GM12878 (cell line): ENCODE results near the gene ALPK1. TPM values are rescaled to one million over a fixed set of nuclear protein-coding genes. Genes with fewer than 3 reads are reported as not detected.

Source experiments
- ATAC-seq: fragments of 200-7000 bp; cut with Tn5 transposase; 3 replicates; pipeline ENCODE4 v1.9.1; 2020; ENCODE audit warnings: mild to moderate bottlenecking, moderate library complexity
- BruUV-seq: library from RNA; stranded (reverse); fragments of 400-500 nt; replicated peaks from 2 replicates; lab custom pipeline; 2021; lab: Mats Ljungman, UMichigan
- CTCF ChIA-PET: fragments of 300-600 bp; sonication (Branson Sonifier 250); formaldehyde crosslinking; extraction: SDS; loops from one replicate; lab custom pipeline; 2021; ENCODE audit warnings: inconsistent platforms; lab: Yijun Ruan, JAX
- POLR2A ChIA-PET: fragments of 350-600 bp; formaldehyde crosslinking; extraction: SDS; loops from one replicate; lab custom pipeline; 2021; ENCODE audit warnings: inconsistent platforms; lab: Charles Lee
- RAD21 ChIA-PET: fragments of 300-600 bp; sonication (Branson Sonifier 250); formaldehyde crosslinking; loops from one replicate; lab custom pipeline; 2023; ENCODE audit warnings: antibody characterized with exemption; ENCODE audit not compliant: unreplicated experiment; lab: Charles Lee
- SMC1A ChIA-PET: fragments of 300-600 bp; sonication (Branson Sonifier 250); formaldehyde crosslinking; loops from one replicate; lab custom pipeline; 2023; ENCODE audit not compliant: unreplicated experiment, uncharacterized antibody; lab: Charles Lee
- DNase-seq: peaks from one replicate; pipeline ENCODE4 v3.0.0-alpha.2; 2011; ENCODE audit warnings: low read depth, low spot score
- FAIRE-seq: peaks from 3 replicates; lab custom pipeline; 2011; peaks lifted over from hg19 to GRCh38; lab: Jason Lieb, UNC
- H2AFZ ChIP-seq: 2 replicates; pipeline ENCODE4 v1.6.0; 2011; ENCODE audit warnings: low read depth, low read length, control low read depth; ENCODE audit not compliant: control insufficient read depth
- H3K27ac ChIP-seq: 2 replicates; pipeline ENCODE4 v1.5.1; 2011; ENCODE audit warnings: control low read depth; ENCODE audit not compliant: control insufficient read depth, insufficient read depth
- H3K27me3 ChIP-seq, 2 experiments: replicated peaks in 1 of 2; 2 replicates each; pipeline versions ENCODE4 v1.6.0 to v1.6.1; 2011; ENCODE audit warnings: low read length in 1 of 2; ENCODE audit not compliant: control insufficient read depth in 2 of 2, insufficient read depth in 2 of 2
- H3K36me3 ChIP-seq, 2 experiments: 2 replicates each; pipeline ENCODE4 v1.5.1; 2011; ENCODE audit warnings: low read length in 1 of 2; ENCODE audit not compliant: control insufficient read depth in 2 of 2, insufficient read depth in 2 of 2
- H3K4me1 ChIP-seq: 2 replicates; pipeline ENCODE4 v1.6.1; 2011; ENCODE audit warnings: mild to moderate bottlenecking, low read length, moderate library complexity, mixed read lengths; ENCODE audit not compliant: control insufficient read depth, insufficient read depth
- H3K4me2 ChIP-seq: 2 replicates; pipeline ENCODE4 v1.6.0; 2011; ENCODE audit warnings: control low read depth; ENCODE audit not compliant: control insufficient read depth, insufficient read depth
- H3K4me3 ChIP-seq: fragments of 200-600 bp; sonication (generic); 2 replicates; pipeline ENCODE4 v1.5.1; 2016
- H3K79me2 ChIP-seq: 2 replicates; pipeline ENCODE4 v1.6.0; 2011; ENCODE audit warnings: low read length; ENCODE audit not compliant: control insufficient read depth, insufficient read depth
- H3K9ac ChIP-seq: 2 replicates; pipeline ENCODE4 v1.8.0; 2011; ENCODE audit warnings: low read length, control low read depth, mixed read lengths; ENCODE audit not compliant: control insufficient read depth, insufficient read depth
- H3K9me3 ChIP-seq: replicated peaks from 3 replicates; pipeline ENCODE4 v1.5.1; 2011; ENCODE audit warnings: mild to moderate bottlenecking, low read length; ENCODE audit not compliant: control insufficient read depth, insufficient read depth
- H4K20me1 ChIP-seq: 2 replicates; pipeline ENCODE4 v1.6.0; 2011; ENCODE audit not compliant: control insufficient read depth, insufficient read depth
- BHLHE40 ChIP-seq, 2 experiments: fragments of 450-650 bp in 1 of 2; IDR thresholded peaks; 2 replicates each; pipeline ENCODE4 v1.6.1; 2011 to 2017; ENCODE audit warnings: low read depth in 2 of 2, borderline replicate concordance in 1 of 2, improper control_type of control experiment in 1 of 2, low read length in 1 of 2, mild to moderate bottlenecking in 1 of 2
- FOS ChIP-seq: IDR thresholded peaks from 3 replicates; pipeline ENCODE4 v1.6.1; 2011; ENCODE audit warnings: borderline replicate concordance; ENCODE audit not compliant: insufficient read length; ENCODE audit errors: extremely low read depth
- FOXK2 ChIP-seq: fragments of 450-650 bp; IDR thresholded peaks from 2 replicates; pipeline ENCODE4 v1.6.1; 2017; ENCODE audit warnings: mild to moderate bottlenecking, moderate library complexity
- HDGF ChIP-seq: fragments of 450-650 bp; IDR thresholded peaks from 2 replicates; pipeline ENCODE4 v1.6.1; 2016; ENCODE audit warnings: antibody characterized with exemption
- IRF4 ChIP-seq: IDR thresholded peaks from 2 replicates; pipeline ENCODE4 v1.6.1; 2011; ENCODE audit warnings: low read depth, low read length
- LARP7 ChIP-seq: fragments of 450-650 bp; IDR thresholded peaks from 2 replicates; pipeline ENCODE4 v1.6.1; 2017; ENCODE audit warnings: mild to moderate bottlenecking
- PAX8 ChIP-seq: fragments of 450-650 bp; IDR thresholded peaks from 2 replicates; pipeline ENCODE4 v1.6.1; 2017; ENCODE audit warnings: mild to moderate bottlenecking, moderate library complexity
- RELA ChIP-seq: fragments of 450-650 bp; IDR thresholded peaks from 2 replicates; pipeline ENCODE4 v1.8.0; 2014; ENCODE audit warnings: borderline replicate concordance; ENCODE audit not compliant: partially characterized antibody
- SMARCA5 ChIP-seq: fragments of 450-650 bp; IDR thresholded peaks from 2 replicates; pipeline ENCODE4 v1.6.1; 2017; ENCODE audit warnings: mild to moderate bottlenecking
- TAF1 ChIP-seq: IDR thresholded peaks from 2 replicates; pipeline ENCODE4 v1.6.1; 2011; ENCODE audit warnings: mild to moderate bottlenecking, low read depth, low read length, borderline replicate concordance
- TARDBP ChIP-seq: IDR thresholded peaks from 2 replicates; pipeline ENCODE4 v1.6.1; 2016; ENCODE audit warnings: borderline replicate concordance
- ZNF217 ChIP-seq: fragments of 450-650 bp; IDR thresholded peaks from 2 replicates; pipeline ENCODE4 v1.6.1; 2017; ENCODE audit warnings: antibody characterized with exemption, mild to moderate bottlenecking
- WGBS: methylation state at CpG from one replicate; pipeline ENCODE4 v1.1.6; 2016; ENCODE audit warnings: low lambda C conversion rate; ENCODE audit not compliant: insufficient replicate concordance, insufficient coverage; ENCODE audit errors: missing lambda C conversion rate; 5-methylcytosine and 5-hydroxymethylcytosine counted together
- in situ Hi-C: fragments of 300-500 bp; cut with MboI; formaldehyde crosslinking; loops from 9 replicates; pipeline ENCODE4 v1.14.3; 2018; ENCODE audit warnings: mixed read lengths
- intact Hi-C: fragments of 100-400 bp; cut with micrococcal nuclease; formaldehyde crosslinking; loops from one replicate; pipeline ENCODE4 v1.14.2; 2022; ENCODE audit not compliant: unreplicated experiment
- polyA plus RNA-seq, 11 experiments: library from polyadenylated mRNA; depleted of rRNA in 4 of 11; unstranded in 6 of 11; stranded (reverse) in 5 of 11; fragments of >200 nt; fragmentation: Nextera tagmentation in 4 of 11; fragmentation: Illumina TruSeq in 1 of 11; extraction: Ambion mirVana in 4 of 11; extraction: Trizol in 1 of 11; gene quantifications; 1 replicate in 1 of 11; 2 replicates in 10 of 11; pipeline versions ENCODE4 v1.2.1 to v1.2.3, GENCODE V29; 2011 to 2016; ENCODE audit warnings: inconsistent platforms in 2 of 11, missing spikeins in 2 of 11, low read depth in 1 of 11
- total RNA-seq, 4 experiments: library from RNA; depleted of rRNA in 3 of 4; stranded (reverse); fragments of >200 nt in 3 of 4; fragmentation: Illumina TruSeq in 1 of 4; extraction: Trizol in 1 of 4; gene quantifications; 2 replicates each; pipeline versions ENCODE4 v1.2.1 to v1.2.3, GENCODE V29; 2013 to 2021
- TF ChIP-seq, protein P1 (sequence below): fragments of 450-650 bp; formaldehyde crosslinking; IDR thresholded peaks from 2 replicates; pipeline ENCODE4 v1.4.0; 2022; ENCODE audit warnings: mild to moderate bottlenecking, moderate library complexity
- TF ChIP-seq, protein P2 (sequence below): IDR thresholded peaks from 2 replicates; pipeline ENCODE4 v1.6.1; 2011; ENCODE audit warnings: low read depth, low read length, improper control_type of control experiment, borderline replicate concordance
- TF ChIP-seq, protein P3 (sequence below): fragments of 450-650 bp; IDR thresholded peaks from 2 replicates; pipeline ENCODE4 v1.6.1; 2018; ENCODE audit warnings: borderline replicate concordance, mild to moderate bottlenecking; ENCODE audit not compliant: partially characterized antibody
- TF ChIP-seq, protein P4 (sequence below): fragments of 450-650 bp; IDR thresholded peaks from 2 replicates; pipeline ENCODE4 v1.6.1; 2016; ENCODE audit warnings: mild to moderate bottlenecking

Gene ALPK1
- total and polyA plus RNA-seq, 10 of the 15 experiments (the other 5 are each of a cell fraction or from before 2014, with no cell fraction given), result 8.5 to 32.3 (median 22.6) TPM

DNA sequence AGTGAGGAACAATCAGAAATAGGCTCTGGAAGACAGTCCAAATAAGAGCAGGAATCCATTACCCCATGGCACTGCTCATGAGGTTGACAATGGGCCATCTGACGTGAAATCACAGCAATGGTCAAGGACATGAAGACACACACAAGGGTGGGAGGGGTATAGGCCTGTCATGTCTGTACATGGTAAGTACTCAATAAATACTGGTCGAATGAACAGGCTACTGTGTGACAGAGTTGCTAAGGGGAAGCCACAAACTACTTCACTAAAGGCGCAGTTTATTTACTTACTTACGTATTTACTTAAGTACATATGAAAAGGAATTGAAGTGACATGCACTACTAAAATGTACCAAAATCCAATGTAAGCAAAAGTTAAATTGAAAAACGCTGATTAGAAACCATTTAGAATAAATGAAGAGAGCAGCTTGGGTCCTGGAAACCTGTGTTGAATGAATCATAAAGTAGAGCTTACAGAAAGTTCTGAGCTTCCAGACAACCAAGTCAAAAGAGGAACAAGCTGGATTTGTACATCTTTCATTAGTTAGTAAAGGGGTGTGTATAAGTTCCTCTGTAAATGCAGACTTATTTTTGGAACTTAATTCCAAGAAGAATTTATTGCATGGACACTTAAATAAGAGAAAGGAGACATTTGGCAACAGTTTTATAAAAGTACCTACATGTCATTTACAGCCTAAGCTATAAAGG lies 32.7 kb downstream of the ALPK1 start:
- in situ Hi-C loops, result loop anchor here (5.0 to 10.0 kb wide), 2 partner anchors 225 to 277 kb away; no protein-coding TSS in a partner anchor
- FAIRE-seq (no peak), DNase-seq (no peak), ATAC-seq (no peak)
- no peak overlapping the region for H3K9ac ChIP-seq
- no peak for TF ChIP-seq ZNF217
- TF ChIP-seq, protein P1, sequence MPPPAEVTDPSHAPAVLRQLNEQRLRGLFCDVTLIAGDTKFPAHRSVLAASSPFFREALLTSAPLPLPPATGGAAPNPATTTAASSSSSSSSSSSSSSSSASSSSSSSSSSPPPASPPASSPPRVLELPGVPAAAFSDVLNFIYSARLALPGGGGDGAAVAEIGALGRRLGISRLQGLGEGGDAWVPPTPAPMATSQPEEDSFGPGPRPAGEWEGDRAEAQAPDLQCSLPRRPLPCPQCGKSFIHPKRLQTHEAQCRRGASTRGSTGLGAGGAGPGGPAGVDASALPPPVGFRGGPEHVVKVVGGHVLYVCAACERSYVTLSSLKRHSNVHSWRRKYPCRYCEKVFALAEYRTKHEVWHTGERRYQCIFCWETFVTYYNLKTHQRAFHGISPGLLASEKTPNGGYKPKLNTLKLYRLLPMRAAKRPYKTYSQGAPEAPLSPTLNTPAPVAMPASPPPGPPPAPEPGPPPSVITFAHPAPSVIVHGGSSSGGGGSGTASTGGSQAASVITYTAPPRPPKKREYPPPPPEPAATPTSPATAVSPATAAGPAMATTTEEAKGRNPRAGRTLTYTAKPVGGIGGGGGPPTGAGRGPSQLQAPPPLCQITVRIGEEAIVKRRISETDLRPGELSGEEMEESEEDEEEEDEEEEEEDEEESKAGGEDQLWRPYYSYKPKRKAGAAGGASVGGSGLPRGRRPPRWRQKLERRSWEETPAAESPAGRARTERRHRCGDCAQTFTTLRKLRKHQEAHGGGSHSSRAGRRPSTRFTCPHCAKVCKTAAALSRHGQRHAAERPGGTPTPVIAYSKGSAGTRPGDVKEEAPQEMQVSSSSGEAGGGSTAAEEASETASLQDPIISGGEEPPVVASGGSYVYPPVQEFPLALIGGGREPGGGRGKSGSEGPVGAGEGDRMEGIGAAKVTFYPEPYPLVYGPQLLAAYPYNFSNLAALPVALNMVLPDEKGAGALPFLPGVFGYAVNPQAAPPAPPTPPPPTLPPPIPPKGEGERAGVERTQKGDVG (CRISPR knock-in tag), result no peak
- no peak for TF ChIP-seq TARDBP
- TF ChIP-seq, protein P2, sequence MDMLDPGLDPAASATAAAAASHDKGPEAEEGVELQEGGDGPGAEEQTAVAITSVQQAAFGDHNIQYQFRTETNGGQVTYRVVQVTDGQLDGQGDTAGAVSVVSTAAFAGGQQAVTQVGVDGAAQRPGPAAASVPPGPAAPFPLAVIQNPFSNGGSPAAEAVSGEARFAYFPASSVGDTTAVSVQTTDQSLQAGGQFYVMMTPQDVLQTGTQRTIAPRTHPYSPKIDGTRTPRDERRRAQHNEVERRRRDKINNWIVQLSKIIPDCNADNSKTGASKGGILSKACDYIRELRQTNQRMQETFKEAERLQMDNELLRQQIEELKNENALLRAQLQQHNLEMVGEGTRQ, result no peak
- TF ChIP-seq BHLHE40 (IDR thresholded peaks at IDR 0.05; ENCODE audit: borderline replicate concordance in 1 of 2, low read depth in 2 of 2, low read length in 1 of 2), result no peak
- no peak for TF ChIP-seq FOS
- no peak for TF ChIP-seq FOXK2
- no peak for TF ChIP-seq PAX8
- no peak for TF ChIP-seq RELA
- no peak for TF ChIP-seq LARP7
- no peak for TF ChIP-seq SMARCA5
- no peak for TF ChIP-seq IRF4
- no peak for TF ChIP-seq TAF1
- TF ChIP-seq, protein P3, sequence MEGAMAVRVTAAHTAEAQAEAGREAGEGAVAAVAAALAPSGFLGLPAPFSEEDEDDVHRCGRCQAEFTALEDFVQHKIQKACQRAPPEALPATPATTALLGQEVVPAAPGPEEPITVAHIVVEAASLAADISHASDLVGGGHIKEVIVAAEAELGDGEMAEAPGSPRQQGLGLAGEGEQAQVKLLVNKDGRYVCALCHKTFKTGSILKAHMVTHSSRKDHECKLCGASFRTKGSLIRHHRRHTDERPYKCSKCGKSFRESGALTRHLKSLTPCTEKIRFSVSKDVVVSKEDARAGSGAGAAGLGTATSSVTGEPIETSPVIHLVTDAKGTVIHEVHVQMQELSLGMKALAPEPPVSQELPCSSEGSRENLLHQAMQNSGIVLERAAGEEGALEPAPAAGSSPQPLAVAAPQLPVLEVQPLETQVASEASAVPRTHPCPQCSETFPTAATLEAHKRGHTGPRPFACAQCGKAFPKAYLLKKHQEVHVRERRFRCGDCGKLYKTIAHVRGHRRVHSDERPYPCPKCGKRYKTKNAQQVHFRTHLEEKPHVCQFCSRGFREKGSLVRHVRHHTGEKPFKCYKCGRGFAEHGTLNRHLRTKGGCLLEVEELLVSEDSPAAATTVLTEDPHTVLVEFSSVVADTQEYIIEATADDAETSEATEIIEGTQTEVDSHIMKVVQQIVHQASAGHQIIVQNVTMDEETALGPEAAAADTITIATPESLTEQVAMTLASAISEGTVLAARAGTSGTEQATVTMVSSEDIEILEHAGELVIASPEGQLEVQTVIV, result no peak
- TF ChIP-seq, protein P4, sequence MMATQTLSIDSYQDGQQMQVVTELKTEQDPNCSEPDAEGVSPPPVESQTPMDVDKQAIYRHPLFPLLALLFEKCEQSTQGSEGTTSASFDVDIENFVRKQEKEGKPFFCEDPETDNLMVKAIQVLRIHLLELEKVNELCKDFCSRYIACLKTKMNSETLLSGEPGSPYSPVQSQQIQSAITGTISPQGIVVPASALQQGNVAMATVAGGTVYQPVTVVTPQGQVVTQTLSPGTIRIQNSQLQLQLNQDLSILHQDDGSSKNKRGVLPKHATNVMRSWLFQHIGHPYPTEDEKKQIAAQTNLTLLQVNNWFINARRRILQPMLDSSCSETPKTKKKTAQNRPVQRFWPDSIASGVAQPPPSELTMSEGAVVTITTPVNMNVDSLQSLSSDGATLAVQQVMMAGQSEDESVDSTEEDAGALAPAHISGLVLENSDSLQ, result no peak
- TF ChIP-seq HDGF, result no peak
- ChIA-PET CTCF (interaction anchor here (0.9 to 12.2 kb wide), 8 partner anchors 13 to 435 kb away, joined by 3 to 221 read pairs (median 12); partner anchors contain the start of gene NEUROG2), RAD21 (interaction anchor here (1.7 to 4.3 kb wide), 3 partner anchors 187 to 194 kb away, joined by 5 to 72 read pairs (median 22); partner anchors contain the start of gene NEUROG2), POLR2A (interaction anchor here (2.3 kb wide), 1 partner anchor 187 kb away, joined by 7 read pairs; no protein-coding TSS in a partner anchor), SMC1A (interaction anchor here (0.7 to 7.2 kb wide), 7 partner anchors 15 to 435 kb away, joined by 3 to 124 read pairs (median 3); partner anchors contain the start of gene NEUROG2)
- WGBS, result 95% methylated on average over 5 of the region's 5 CpGs
- no peak overlapping the region for H3K27ac ChIP-seq
- H3K4me3 ChIP-seq, result no peak overlapping the region
- no peaks in the 10 kb centered on the region for H3K9me3 ChIP-seq
- H3K4me1 ChIP-seq, result peaks cover 4% of the 10 kb centered on the region
- H3K27me3 ChIP-seq, result no peaks in the 10 kb centered on the region
- intact Hi-C loops, result loop anchor here (2.0 to 10.0 kb wide), 3 partner anchors 233 to 605 kb away; no protein-coding TSS in a partner anchor
- H3K4me2 ChIP-seq, result no peak overlapping the region
- no TSS peak for BruUV-seq
- no peaks in the 10 kb centered on the region for H3K79me2 ChIP-seq
- H4K20me1 ChIP-seq, result no peaks in the 10 kb centered on the region
- peaks cover 0 to 5% of the 10 kb centered on the region in 2 experiments; a peak in 1 of 4 replicates for H3K36me3 ChIP-seq
- H2AFZ ChIP-seq, result no peak overlapping the region
